Measurements from ENCODE around the gene WWP2.

The WWP2 gene

GRCh38 chr16:69924777-69925191 is 162.7 kb downstream of the WWP2 start:
- no peak for TF ChIP-seq CTCF (IDR thresholded peaks at IDR 0.05; ENCODE audit: low read depth, low read length, missing control alignments)
- no peaks in the 10 kb centered on the region for H3K27me3 ChIP-seq (replicated peaks)
- peak overlapping the region; percentile 27 for H3K4me3 ChIP-seq (ENCODE audit: low read depth, low read length)
- in situ Hi-C loops (cut with HindIII; ENCODE audit: low pct_ligation_motif_present, low sequenced_read_pairs) = no loop called here
- H3K36me3 ChIP-seq (replicated peaks) = peaks cover 5% of the 10 kb centered on the region
- peak; percentile 80 for DNase-seq
- peak overlapping the region; percentile 85 for H3K27ac ChIP-seq

- peaks cover 7% of the 10 kb centered on the region for H3K36me3 ChIP-seq (replicated peaks)
- no peak for DNase-seq
- no peaks in the 10 kb centered on the region for H3K27me3 ChIP-seq (replicated peaks)
- TF ChIP-seq CTCF (IDR thresholded peaks at IDR 0.05; ENCODE audit: low read depth, low read length, missing control alignments) = no peak
- in situ Hi-C loops (cut with HindIII; ENCODE audit: low pct_ligation_motif_present, low sequenced_read_pairs) = no loop called here
- peak overlapping the region; percentile 27 for H3K4me3 ChIP-seq (ENCODE audit: low read depth, low read length)
- H3K27ac ChIP-seq = peak overlapping the region; percentile 85
These were observed 163.2 kb downstream of the WWP2 start for GRCh38 chr16:69925311-69925710.

GRCh38 chr16:69926241-69926640 is 164.1 kb downstream of the WWP2 start:
- Histone ChIP-seq H3K4me3 (ENCODE audit: low read depth, low read length) (no peak overlapping the region), H3K27ac (no peak overlapping the region), H3K36me3 (replicated peaks) (peaks cover 9% of the 10 kb centered on the region), H3K27me3 (replicated peaks) (no peaks in the 10 kb centered on the region)
- DNase-seq = no peak
- TF ChIP-seq CTCF (IDR thresholded peaks at IDR 0.05; ENCODE audit: low read depth, low read length, missing control alignments) = no peak
- in situ Hi-C loops (cut with HindIII; ENCODE audit: low pct_ligation_motif_present, low sequenced_read_pairs) = no loop called here

GRCh38 chr16:69927056-69927757 is 165.1 kb downstream of the WWP2 start:
- H3K36me3 ChIP-seq (replicated peaks) = peaks cover 18% of the 10 kb centered on the region
- H3K27ac ChIP-seq = no peak overlapping the region
- in situ Hi-C loops (cut with HindIII; ENCODE audit: low pct_ligation_motif_present, low sequenced_read_pairs) = no loop called here
- no peaks in the 10 kb centered on the region for H3K27me3 ChIP-seq (replicated peaks)
- no peak for TF ChIP-seq CTCF (IDR thresholded peaks at IDR 0.05; ENCODE audit: low read depth, low read length, missing control alignments)
- peak; percentile 57 for DNase-seq
- no peak overlapping the region for H3K4me3 ChIP-seq (ENCODE audit: low read depth, low read length)

GRCh38 chr16:69928856-69929400 is 166.8 kb downstream of the WWP2 start:
- no peak for DNase-seq
- in situ Hi-C loops (cut with HindIII; ENCODE audit: low pct_ligation_motif_present, low sequenced_read_pairs) = no loop called here
- Histone ChIP-seq H3K4me3 (ENCODE audit: low read depth, low read length) (no peak overlapping the region), H3K36me3 (replicated peaks) (peaks cover 26% of the 10 kb centered on the region), H3K27ac (no peak overlapping the region), H3K27me3 (replicated peaks) (no peaks in the 10 kb centered on the region)
- no peak for TF ChIP-seq CTCF (IDR thresholded peaks at IDR 0.05; ENCODE audit: low read depth, low read length, missing control alignments)
